ENCODE measurements around the gene RAB4B.
"Not testable (repeated sequence)": the region's sequence is repeated elsewhere in the genome, so short reads cannot be mapped to it uniquely, and the experiment has no call there.

RAB4B gene

GRCh38 chr19:40780582-40780981 lies 2.5 kb downstream of the RAB4B start:
- no peak for DNase-seq (ENCODE audit: low spot score)

GRCh38 chr19:40781140-40781539 lies 3.1 kb downstream of the RAB4B start:
- DNase-seq (ENCODE audit: low spot score) = no peak

- DNase-seq (ENCODE audit: low spot score) = no peak
These were observed 5.7 kb downstream of the RAB4B start for GRCh38 chr19:40783711-40784110.

GRCh38 chr19:40784146-40784545 lies 6.1 kb downstream of the RAB4B start:
- not testable (repeated sequence) for DNase-seq (ENCODE audit: low spot score)

- no peak for DNase-seq (ENCODE audit: low spot score)
These were observed 7.5 kb downstream of the RAB4B start for GRCh38 chr19:40785526-40785925.

- no peak for DNase-seq (ENCODE audit: low spot score)
These were observed 8.3 kb downstream of the RAB4B start for GRCh38 chr19:40786060-40787037.

GRCh38 chr19:40791349-40791748 lies 13.3 kb downstream of the RAB4B start:
- DNase-seq (ENCODE audit: low spot score) = no peak

GRCh38 chr19:40791996-40792395 lies 13.9 kb downstream of the RAB4B start:
- no peak for DNase-seq (ENCODE audit: low spot score)

GRCh38 chr19:40797166-40797962 lies 19.3 kb downstream of the RAB4B start:
- DNase-seq (ENCODE audit: low spot score) = no peak

GRCh38 chr19:40797963-40798682 lies 20.1 kb downstream of the RAB4B start:
- peak; percentile 69 for DNase-seq (ENCODE audit: low spot score)

GRCh38 chr19:40798683-40799557 lies 20.9 kb downstream of the RAB4B start, which contains the start of gene EGLN2:
Gene EGLN2, plus strand, starts transcription at chr19:40799191. Its CDS starts 1,382 bp downstream, at chr19:40800573.
- DNase-seq (ENCODE audit: low spot score) = peak; percentile 100

GRCh38 chr19:40799558-40800338 lies 21.7 kb downstream of the RAB4B start:
- DNase-seq (ENCODE audit: low spot score) = no peak

GRCh38 chr19:40800339-40800996 lies 22.4 kb downstream of the RAB4B start:
- no peak for DNase-seq (ENCODE audit: low spot score)

GRCh38 chr19:40800997-40801377 lies 22.9 kb downstream of the RAB4B start:
- DNase-seq (ENCODE audit: low spot score) = no peak

GRCh38 chr19:40801426-40802299 lies 23.6 kb downstream of the RAB4B start:
- no peak for DNase-seq (ENCODE audit: low spot score)

- DNase-seq (ENCODE audit: low spot score) = no peak
These were observed 24.5 kb downstream of the RAB4B start for GRCh38 chr19:40802300-40803169.

- DNase-seq (ENCODE audit: low spot score) = no peak
These were observed 25.3 kb downstream of the RAB4B start for GRCh38 chr19:40803170-40803856.

Measured in CD4-positive, alpha-beta T cell treated with Interleukin-15 for 4 hours (primary cell).